ENCODE data around the gene SDK2.
A peak's percentile ranks its signal among the peaks of the same experiment; 100 is the strongest.

The SDK2 gene

GRCh38 chr17:73644145-73645049 is at the start of gene SDK2:
Gene SDK2 (minus strand): TSS chr17:73644445. CDS start chr17:73644088, 357 bp downstream.
- DNase-seq: peak in 3 of 56 donors; percentile 12 to 50 (median 38)

- DNase-seq: no peak
These were observed 48.8 kb upstream of the SDK2 start for GRCh38 chr17:73693071-73693470.

GRCh38 chr17:73691321-73691766 is 47.1 kb upstream of the SDK2 start:
- DNase-seq: no peak

- no peak for DNase-seq
These were observed 46.4 kb upstream of the SDK2 start for GRCh38 chr17:73690676-73691075.

- no peak for DNase-seq
These were observed 45.5 kb upstream of the SDK2 start for GRCh38 chr17:73689596-73690275.

- no peak for DNase-seq
These were observed 42.7 kb upstream of the SDK2 start for GRCh38 chr17:73686961-73687360.

GRCh38 chr17:73686126-73686525 is 41.9 kb upstream of the SDK2 start:
- DNase-seq: no peak

- peak in 1 of 56 donors; percentile 5 for DNase-seq
These were observed 39.9 kb upstream of the SDK2 start for GRCh38 chr17:73684183-73684582.

- no peak for DNase-seq
These were observed 39.5 kb upstream of the SDK2 start for GRCh38 chr17:73683771-73684170.

GRCh38 chr17:73681946-73682345 is 37.7 kb upstream of the SDK2 start:
- no peak for DNase-seq

GRCh38 chr17:73679476-73679875 is 35.2 kb upstream of the SDK2 start:
- no peak for DNase-seq

- DNase-seq: no peak
These were observed 34.8 kb upstream of the SDK2 start for GRCh38 chr17:73678999-73679398.

GRCh38 chr17:73669771-73670170 is 25.5 kb upstream of the SDK2 start:
- DNase-seq: no peak

GRCh38 chr17:73667181-73667959 is 23.1 kb upstream of the SDK2 start:
- peak in 1 of 56 donors; percentile 4 for DNase-seq

- no peak for DNase-seq
These were observed 19.4 kb upstream of the SDK2 start for GRCh38 chr17:73663614-73664013.

- DNase-seq: no peak
These were observed 16.1 kb upstream of the SDK2 start for GRCh38 chr17:73660366-73660765.

- DNase-seq: no peak
These were observed 14.7 kb upstream of the SDK2 start for GRCh38 chr17:73658821-73659515.

GRCh38 chr17:73657473-73658116 is 13.3 kb upstream of the SDK2 start:
- peak in 10 of 56 donors; percentile 4 to 67 (median 22) for DNase-seq

- DNase-seq: no peak
These were observed 10.0 kb upstream of the SDK2 start for GRCh38 chr17:73654241-73654640.

- DNase-seq: no peak
These were observed 9.6 kb upstream of the SDK2 start for GRCh38 chr17:73653810-73654209.
